ENCODE data around the gene MYO10.
"Not testable (repeated sequence)": the region's sequence is repeated elsewhere in the genome, so short reads cannot be mapped to it uniquely, and the experiment has no call there.

The MYO10 gene

GRCh38 chr5:16885635-16886365 lies 50.3 kb downstream of the MYO10 start:
- no peak for DNase-seq

- peak; percentile 68 for DNase-seq
Measured at GRCh38 chr5:16884595-16884994, 51.5 kb downstream of the MYO10 start.

- DNase-seq = peak; percentile 91
Measured at GRCh38 chr5:16883806-16884205, 52.3 kb downstream of the MYO10 start.

GRCh38 chr5:16883176-16883575 lies 52.9 kb downstream of the MYO10 start:
- no peak for DNase-seq

GRCh38 chr5:16881251-16881650 lies 54.8 kb downstream of the MYO10 start:
- DNase-seq = peak; percentile 86

- peak; percentile 54 for DNase-seq
Measured at GRCh38 chr5:16880547-16880946, 55.5 kb downstream of the MYO10 start.

GRCh38 chr5:16879650-16880049 lies 56.4 kb downstream of the MYO10 start:
- no peak for DNase-seq

- DNase-seq = no peak
Measured at GRCh38 chr5:16879191-16879590, 56.9 kb downstream of the MYO10 start.

GRCh38 chr5:16877267-16877935 lies 58.7 kb downstream of the MYO10 start:
- DNase-seq = no peak

- DNase-seq = not testable (repeated sequence)
Measured at GRCh38 chr5:16874424-16874823, 61.7 kb downstream of the MYO10 start.

- DNase-seq = no peak
Measured at GRCh38 chr5:16871746-16872339, 64.2 kb downstream of the MYO10 start.

GRCh38 chr5:16870878-16871277 lies 65.2 kb downstream of the MYO10 start:
- no peak for DNase-seq

- no peak for DNase-seq
Measured at GRCh38 chr5:16869821-16870796, 66.0 kb downstream of the MYO10 start.

- DNase-seq = no peak
Measured at GRCh38 chr5:16867577-16867953, 68.5 kb downstream of the MYO10 start.

- DNase-seq = peak; percentile 53
Measured at GRCh38 chr5:16866795-16867576, 69.1 kb downstream of the MYO10 start.

GRCh38 chr5:16866273-16866672 lies 69.8 kb downstream of the MYO10 start:
- peak; percentile 48 for DNase-seq

- no peak for DNase-seq
Measured at GRCh38 chr5:16865151-16865550, 70.9 kb downstream of the MYO10 start.

GRCh38 chr5:16864631-16865131 lies 71.4 kb downstream of the MYO10 start:
- DNase-seq = no peak

- DNase-seq = no peak
Measured at GRCh38 chr5:16863469-16863946, 72.6 kb downstream of the MYO10 start.

- DNase-seq = no peak
Measured at GRCh38 chr5:16862777-16863176, 73.3 kb downstream of the MYO10 start.

GRCh38 chr5:16859346-16859745 lies 76.7 kb downstream of the MYO10 start:
- DNase-seq = no peak

GRCh38 chr5:16858151-16858550 lies 77.9 kb downstream of the MYO10 start:
- DNase-seq = no peak

Measured in NCI-H510A treated with DMSO at 0.1 percent for 48 hours (cell line).